Hematopoietic multipotent progenitor cell treated with erythropoietin and hydrocortisone succinate and interleukin-3 and kit ligand, for 8 days (in vitro differentiated cells): ENCODE data around the gene RPS6KA1.
"Not testable (repeated sequence)": the region's sequence is repeated elsewhere in the genome, so short reads cannot be mapped to it uniquely, and the experiment has no call there.

Source experiments
- DNase-seq: peaks from one replicate; pipeline ENCODE4 v3.0.0-alpha.2; 2015

RPS6KA1 gene

GRCh38 chr1:26603856-26604255 lies 74.3 kb downstream of the RPS6KA1 start:
- no peak for DNase-seq

- no peak for DNase-seq
Measured at GRCh38 chr1:26607186-26607585, 77.6 kb downstream of the RPS6KA1 start.

GRCh38 chr1:26608895-26609294 lies 79.3 kb downstream of the RPS6KA1 start:
- DNase-seq = no peak

GRCh38 chr1:26610781-26611180 lies 81.2 kb downstream of the RPS6KA1 start:
- no peak for DNase-seq

GRCh38 chr1:26612627-26613026 lies 83.1 kb downstream of the RPS6KA1 start:
- not testable (repeated sequence) for DNase-seq

- no peak for DNase-seq
Measured at GRCh38 chr1:26614655-26615411, 85.3 kb downstream of the RPS6KA1 start.

- no peak for DNase-seq
Measured at GRCh38 chr1:26616881-26617280, 87.3 kb downstream of the RPS6KA1 start.

GRCh38 chr1:26618561-26618960 lies 89.0 kb downstream of the RPS6KA1 start:
- DNase-seq = peak; percentile 18
